Keratinocyte (primary cell): ENCODE measurements around the gene TCF7. TPM values are rescaled to one million over a fixed set of nuclear protein-coding genes. Genes with fewer than 3 reads are reported as not detected.

Experiments
- DNase-seq: peaks from one replicate; pipeline ENCODE4 v3.0.0-alpha.2; 2011; ENCODE audit warnings: low read depth, missing footprints, low spot score
- FAIRE-seq: peaks from 2 replicates; lab custom pipeline; 2011; peaks lifted over from hg19 to GRCh38; lab: Jason Lieb, UNC
- H2AFZ ChIP-seq: 2 replicates; pipeline ENCODE4 v1.6.0; 2012; ENCODE audit warnings: low read length, control low read depth, inconsistent platforms; ENCODE audit not compliant: control insufficient read depth
- H3K27ac ChIP-seq: 2 replicates; pipeline ENCODE4 v1.5.1; 2011; ENCODE audit warnings: low read length; ENCODE audit not compliant: control insufficient read depth, insufficient read depth
- H3K27me3 ChIP-seq: 3 replicates; pipeline ENCODE4 v1.6.0; 2011; ENCODE audit warnings: low read length; ENCODE audit not compliant: control insufficient read depth, insufficient read depth; ENCODE audit errors: extremely low read depth
- H3K36me3 ChIP-seq, 2 experiments: 2 replicates in 1 of 2; 3 replicates in 1 of 2; pipeline ENCODE4 v1.5.1; 2011; ENCODE audit warnings: low read length in 2 of 2, mild to moderate bottlenecking in 1 of 2; ENCODE audit not compliant: control insufficient read depth in 2 of 2, insufficient read depth in 2 of 2; ENCODE audit errors: extremely low read depth in 1 of 2
- H3K4me1 ChIP-seq: 3 replicates; pipeline ENCODE4 v1.5.1; 2011; ENCODE audit warnings: low read length; ENCODE audit not compliant: control insufficient read depth, insufficient read depth; ENCODE audit errors: extremely low read depth
- H3K4me2 ChIP-seq: 3 replicates; pipeline ENCODE4 v1.6.0; 2011; ENCODE audit warnings: low read depth, low read length; ENCODE audit not compliant: control insufficient read depth, insufficient read depth; ENCODE audit errors: extremely low read depth
- H3K4me3 ChIP-seq, 3 experiments: fragments of 200-600 bp in 1 of 3; sonication (generic) in 1 of 3; 2 replicates in 2 of 3; 3 replicates in 1 of 3; pipeline ENCODE4 v1.5.1; 2011 to 2016; ENCODE audit warnings: low read length in 3 of 3, mild to moderate bottlenecking in 3 of 3, control low read depth in 2 of 3, inconsistent platforms in 1 of 3, low read depth in 1 of 3, mixed read lengths in 1 of 3, mixed run types in 1 of 3, moderate library complexity in 1 of 3; ENCODE audit not compliant: control insufficient read depth in 2 of 3, insufficient read depth in 2 of 3; ENCODE audit errors: extremely low read depth in 1 of 3
- H3K79me2 ChIP-seq: 2 replicates; pipeline ENCODE4 v1.6.0; 2012; ENCODE audit warnings: low read length; ENCODE audit not compliant: control insufficient read depth, insufficient read depth
- H3K9ac ChIP-seq: 3 replicates; pipeline ENCODE4 v1.6.0; 2011; ENCODE audit warnings: low read length; ENCODE audit not compliant: control insufficient read depth, insufficient read depth; ENCODE audit errors: extremely low read depth
- H3K9me1 ChIP-seq: 3 replicates; pipeline ENCODE4 v1.6.0; 2011; ENCODE audit warnings: low read length; ENCODE audit not compliant: control insufficient read depth, insufficient read depth; ENCODE audit errors: extremely low read depth
- H3K9me3 ChIP-seq: 2 replicates; pipeline ENCODE4 v1.5.1; 2012; ENCODE audit warnings: low read depth, low read length; ENCODE audit not compliant: control insufficient read depth
- H4K20me1 ChIP-seq: 3 replicates; pipeline ENCODE4 v1.6.0; 2011; ENCODE audit warnings: low read length; ENCODE audit not compliant: control insufficient read depth, insufficient read depth; ENCODE audit errors: extremely low read depth
- CTCF ChIP-seq, 3 experiments: IDR thresholded peaks in 1 of 3; conservative IDR thresholded peaks in 1 of 3; optimal IDR thresholded peaks in 1 of 3; 2 replicates in 2 of 3; 3 replicates in 1 of 3; pipeline versions ENCODE3 to v1.5.1; 2011; ENCODE audit warnings: low read length in 3 of 3, mild to moderate bottlenecking in 3 of 3, moderate library complexity in 2 of 3, control low read depth in 1 of 3, inconsistent platforms in 1 of 3; ENCODE audit not compliant: insufficient read depth in 2 of 3; ENCODE audit errors: extremely low read depth in 1 of 3
- EZH2 ChIP-seq: IDR thresholded peaks from one replicate; pipeline ENCODE4 v1.6.1; 2012; ENCODE audit warnings: inconsistent platforms, mild to moderate bottlenecking, low read length, moderate library complexity
- dilution Hi-C: fragments of 300-500 bp; cut with MboI; formaldehyde crosslinking; loops from one replicate; pipeline ENCODE4 v1.7.0; 2020; ENCODE audit warnings: low sequenced_read_pairs; ENCODE audit not compliant: extremely low pct_ligation_motif_present
- polyA plus RNA-seq, 5 experiments: library from polyadenylated mRNA; depleted of rRNA in 3 of 5; stranded (reverse) in 3 of 5; stranded (forward) in 1 of 5; unstranded in 1 of 5; fragments of >200 nt; gene quantifications; 1 replicate in 1 of 5; 2 replicates in 3 of 5; 3 replicates in 1 of 5; pipeline versions ENCODE4 v1.2.1 to v1.2.3, GENCODE V29; 2011 to 2012; ENCODE audit warnings: missing spikeins in 2 of 5, low read depth in 1 of 5, low replicate concordance in 1 of 5

The TCF7 gene
- polyA plus RNA-seq, 1 donor (not counting 4 experiments of a cell fraction or from before 2014, with no cell fraction given), result 0.84 TPM

- H3K9ac ChIP-seq, result no peak overlapping the region
- H3K9me3 ChIP-seq, result no peaks in the 10 kb centered on the region
- no peaks in the 10 kb centered on the region for H3K4me1 ChIP-seq
- H3K79me2 ChIP-seq, result peaks cover 15% of the 10 kb centered on the region
- dilution Hi-C loops, result no loop called here
- H4K20me1 ChIP-seq, result peaks cover 19% of the 10 kb centered on the region
- no peaks in the 10 kb centered on the region for H3K9me1 ChIP-seq
- no peak overlapping the region for H3K27ac ChIP-seq
- no peak overlapping the region for H2AFZ ChIP-seq
- FAIRE-seq (no peak), DNase-seq (no peak)
- H3K4me3 ChIP-seq, result no peak overlapping the region
- H3K36me3 ChIP-seq, result peaks cover 25 to 35% of the 10 kb centered on the region in 2 experiments
- TF ChIP-seq CTCF (optimal IDR thresholded peaks at IDR 0.05 in 1 of 3, IDR thresholded peaks at IDR 0.05 in 1 of 3, conservative IDR thresholded peaks at IDR 0.05 in 1 of 3; ENCODE audit: extremely low read depth in 1 of 3, insufficient read depth in 2 of 3, low read length in 3 of 3) (no peak), EZH2 (no peak)
- no peaks in the 10 kb centered on the region for H3K27me3 ChIP-seq
- no peak overlapping the region for H3K4me2 ChIP-seq
Observed at GRCh38 chr5:134148986-134149539, 34.6 kb downstream of the TCF7 start.

- Histone ChIP-seq H3K9me3 (no peaks in the 10 kb centered on the region), H3K9ac (no peak overlapping the region), H3K79me2 (peaks cover 15% of the 10 kb centered on the region), H3K4me2 (no peak overlapping the region), H3K27me3 (no peaks in the 10 kb centered on the region), H3K4me3 (no peak overlapping the region), H3K9me1 (no peaks in the 10 kb centered on the region), H3K36me3 (peaks cover 28 to 34% of the 10 kb centered on the region in 2 experiments), H3K27ac (no peak overlapping the region), H4K20me1 (peaks cover 19% of the 10 kb centered on the region), H2AFZ (no peak overlapping the region), H3K4me1 (no peaks in the 10 kb centered on the region)
- FAIRE-seq (no peak), DNase-seq (no peak)
- dilution Hi-C loops, result no loop called here
- TF ChIP-seq EZH2 (no peak), CTCF (optimal IDR thresholded peaks at IDR 0.05 in 1 of 3, IDR thresholded peaks at IDR 0.05 in 1 of 3, conservative IDR thresholded peaks at IDR 0.05 in 1 of 3; ENCODE audit: extremely low read depth in 1 of 3, insufficient read depth in 2 of 3, low read length in 3 of 3) (no peak)
Observed at GRCh38 chr5:134149571-134150303, 35.3 kb downstream of the TCF7 start.
